GM06990 (cell line): ENCODE results near the gene LYRM4.

Experiments used
- DNase-seq: peaks from one replicate; pipeline ENCODE4 v3.0.0-alpha.2; 2011; ENCODE audit not compliant: insufficient read length; ENCODE audit errors: extremely low read depth
- H3K27me3 ChIP-seq: replicated peaks from 2 replicates; pipeline ENCODE4 v1.6.0; 2011; ENCODE audit warnings: low read length; ENCODE audit not compliant: control insufficient read depth, insufficient read depth
- H3K36me3 ChIP-seq: 2 replicates; pipeline ENCODE4 v1.5.1; 2011; ENCODE audit warnings: low read length; ENCODE audit not compliant: control insufficient read depth, insufficient read depth
- H3K4me3 ChIP-seq: replicated peaks from 2 replicates; pipeline ENCODE4 v1.5.1; 2011; ENCODE audit warnings: low read depth, mild to moderate bottlenecking, control low read depth, low read length
- TF ChIP-seq, protein P1 (sequence below): IDR thresholded peaks from 2 replicates; pipeline ENCODE4 v1.5.1; 2011; ENCODE audit warnings: low read length, control low read depth, mild to moderate bottlenecking, inconsistent platforms; ENCODE audit not compliant: insufficient read depth, poor library complexity, severe bottlenecking

Gene LYRM4

GRCh38 chr6:5095236-5095635 is 165.5 kb downstream of the LYRM4 start:
- Histone ChIP-seq H3K36me3 (no peaks in the 10 kb centered on the region), H3K27me3 (no peaks in the 10 kb centered on the region), H3K4me3 (no peak overlapping the region)
- TF ChIP-seq, protein P1, sequence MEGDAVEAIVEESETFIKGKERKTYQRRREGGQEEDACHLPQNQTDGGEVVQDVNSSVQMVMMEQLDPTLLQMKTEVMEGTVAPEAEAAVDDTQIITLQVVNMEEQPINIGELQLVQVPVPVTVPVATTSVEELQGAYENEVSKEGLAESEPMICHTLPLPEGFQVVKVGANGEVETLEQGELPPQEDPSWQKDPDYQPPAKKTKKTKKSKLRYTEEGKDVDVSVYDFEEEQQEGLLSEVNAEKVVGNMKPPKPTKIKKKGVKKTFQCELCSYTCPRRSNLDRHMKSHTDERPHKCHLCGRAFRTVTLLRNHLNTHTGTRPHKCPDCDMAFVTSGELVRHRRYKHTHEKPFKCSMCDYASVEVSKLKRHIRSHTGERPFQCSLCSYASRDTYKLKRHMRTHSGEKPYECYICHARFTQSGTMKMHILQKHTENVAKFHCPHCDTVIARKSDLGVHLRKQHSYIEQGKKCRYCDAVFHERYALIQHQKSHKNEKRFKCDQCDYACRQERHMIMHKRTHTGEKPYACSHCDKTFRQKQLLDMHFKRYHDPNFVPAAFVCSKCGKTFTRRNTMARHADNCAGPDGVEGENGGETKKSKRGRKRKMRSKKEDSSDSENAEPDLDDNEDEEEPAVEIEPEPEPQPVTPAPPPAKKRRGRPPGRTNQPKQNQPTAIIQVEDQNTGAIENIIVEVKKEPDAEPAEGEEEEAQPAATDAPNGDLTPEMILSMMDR: no peak
- DNase-seq: no peak

DNA sequence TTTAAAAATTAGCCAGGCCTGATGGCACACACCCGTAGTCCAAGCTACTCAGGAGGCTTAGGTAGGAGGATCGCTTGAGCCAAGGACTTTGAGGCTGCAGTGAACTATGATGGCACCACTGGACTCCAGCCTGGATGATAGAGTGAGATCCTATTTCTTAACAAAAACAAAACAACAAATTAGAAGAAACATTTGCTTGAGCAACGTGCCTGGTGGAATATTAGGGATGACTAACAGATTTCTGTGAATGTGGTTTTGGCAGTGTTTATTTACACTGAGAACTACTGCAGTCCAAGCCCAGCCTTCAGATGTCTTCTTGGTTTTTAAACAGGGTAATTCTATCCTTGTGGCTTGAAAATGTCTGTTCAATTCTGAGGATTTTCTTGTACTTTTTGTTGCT is 166.4 kb downstream of the LYRM4 start:
- Histone ChIP-seq H3K36me3 (no peaks in the 10 kb centered on the region), H3K4me3 (no peak overlapping the region), H3K27me3 (no peaks in the 10 kb centered on the region)
- DNase-seq: no peak
- TF ChIP-seq, protein P1: no peak

GRCh38 chr6:5093231-5094015 is 167.3 kb downstream of the LYRM4 start:
- no peaks in the 10 kb centered on the region for H3K27me3 ChIP-seq
- H3K4me3 ChIP-seq: no peak overlapping the region
- DNase-seq: no peak
- no peaks in the 10 kb centered on the region for H3K36me3 ChIP-seq
- TF ChIP-seq, protein P1: no peak

GRCh38 chr6:5091210-5092069 is 169.3 kb downstream of the LYRM4 start:
- H3K4me3 ChIP-seq: no peak overlapping the region
- TF ChIP-seq, protein P1: no peak
- no peak for DNase-seq
- peaks cover 2% of the 10 kb centered on the region; the same call in 1 of the 2 replicates for H3K27me3 ChIP-seq
- no peaks in the 10 kb centered on the region for H3K36me3 ChIP-seq

- no peak overlapping the region for H3K4me3 ChIP-seq
- peaks cover 2% of the 10 kb centered on the region; the same call in 1 of the 2 replicates for H3K27me3 ChIP-seq
Measured at GRCh38 chr6:5090603-5091002, 170.1 kb downstream of the LYRM4 start.

More at GRCh38 chr6:5090603-5091002, 170.1 kb downstream of the LYRM4 start:
- DNase-seq: no peak
- TF ChIP-seq, protein P1: no peak
- no peaks in the 10 kb centered on the region for H3K36me3 ChIP-seq
